Mucosa of stomach (tissue), 1 donor: ENCODE measurements around the gene HSD17B1.
"Not testable (repeated sequence)": the region's sequence is repeated elsewhere in the genome, so short reads cannot be mapped to it uniquely, and the experiment has no call there.

Experiments
- H3K27me3 ChIP-seq: one replicate; pipeline ENCODE4 v1.7.0; 2013; ENCODE audit warnings: mild to moderate bottlenecking, low read length; ENCODE audit not compliant: control insufficient read depth, insufficient read depth
- H3K36me3 ChIP-seq: one replicate; pipeline ENCODE4 v1.7.0; 2013; ENCODE audit warnings: low read length; ENCODE audit not compliant: control insufficient read depth, insufficient read depth
- H3K4me1 ChIP-seq: one replicate; pipeline ENCODE4 v1.7.0; 2013; ENCODE audit warnings: mild to moderate bottlenecking, low read length; ENCODE audit not compliant: control insufficient read depth, insufficient read depth
- H3K4me3 ChIP-seq: one replicate; pipeline ENCODE4 v1.7.0; 2013; ENCODE audit warnings: low read length
- H3K9ac ChIP-seq: one replicate; pipeline ENCODE4 v1.7.0; 2013; ENCODE audit warnings: mild to moderate bottlenecking, low read length, moderate library complexity
- H3K9me3 ChIP-seq: one replicate; pipeline ENCODE4 v1.7.0; 2013; ENCODE audit warnings: mild to moderate bottlenecking, low read length, moderate library complexity; ENCODE audit not compliant: control insufficient read depth
- donor health status: Pancreatic carcinoma.

The HSD17B1 gene

DNA sequence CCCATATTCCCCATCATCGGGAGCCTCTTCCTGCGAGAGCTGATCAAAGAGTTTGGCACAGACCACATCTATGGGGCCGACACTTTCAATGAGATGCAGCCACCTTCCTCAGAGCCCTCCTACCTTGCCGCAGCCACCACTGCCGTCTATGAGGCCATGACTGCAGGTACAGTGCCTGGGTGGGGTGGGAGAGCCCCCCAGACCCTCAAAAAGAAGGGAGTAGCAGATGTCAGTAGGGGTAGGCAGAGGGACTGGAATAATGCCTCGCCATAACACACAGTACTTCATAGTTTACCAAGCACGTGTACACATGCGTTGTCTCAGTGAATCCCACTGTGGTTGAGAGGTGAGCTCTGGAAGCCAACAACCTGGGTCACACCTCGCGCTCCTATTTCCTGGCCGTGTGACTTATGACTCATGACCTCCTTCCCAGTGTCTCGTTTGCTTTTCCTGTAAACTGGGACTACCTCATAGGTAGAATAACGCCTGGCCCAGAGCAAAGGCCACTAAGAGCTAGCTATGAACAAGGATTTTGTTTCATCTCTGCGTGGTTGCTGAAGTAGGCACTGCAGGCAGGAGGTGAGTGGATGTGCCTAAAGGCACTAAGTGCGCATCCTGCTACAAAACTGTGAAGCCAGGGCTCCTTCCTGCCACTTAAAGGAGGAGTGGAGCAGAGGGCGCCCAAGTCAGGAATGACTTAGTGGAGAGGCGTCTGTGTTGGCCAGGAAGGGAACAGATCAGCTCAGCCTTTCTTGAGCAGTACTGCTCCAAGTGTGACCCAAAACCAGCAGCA is 11.5 kb upstream of the HSD17B1 start:
- no peaks in the 10 kb centered on the region for H3K9me3 ChIP-seq
- peak overlapping the region; percentile 49 for H3K9ac ChIP-seq
- H3K36me3 ChIP-seq = no peaks in the 10 kb centered on the region

DNA sequence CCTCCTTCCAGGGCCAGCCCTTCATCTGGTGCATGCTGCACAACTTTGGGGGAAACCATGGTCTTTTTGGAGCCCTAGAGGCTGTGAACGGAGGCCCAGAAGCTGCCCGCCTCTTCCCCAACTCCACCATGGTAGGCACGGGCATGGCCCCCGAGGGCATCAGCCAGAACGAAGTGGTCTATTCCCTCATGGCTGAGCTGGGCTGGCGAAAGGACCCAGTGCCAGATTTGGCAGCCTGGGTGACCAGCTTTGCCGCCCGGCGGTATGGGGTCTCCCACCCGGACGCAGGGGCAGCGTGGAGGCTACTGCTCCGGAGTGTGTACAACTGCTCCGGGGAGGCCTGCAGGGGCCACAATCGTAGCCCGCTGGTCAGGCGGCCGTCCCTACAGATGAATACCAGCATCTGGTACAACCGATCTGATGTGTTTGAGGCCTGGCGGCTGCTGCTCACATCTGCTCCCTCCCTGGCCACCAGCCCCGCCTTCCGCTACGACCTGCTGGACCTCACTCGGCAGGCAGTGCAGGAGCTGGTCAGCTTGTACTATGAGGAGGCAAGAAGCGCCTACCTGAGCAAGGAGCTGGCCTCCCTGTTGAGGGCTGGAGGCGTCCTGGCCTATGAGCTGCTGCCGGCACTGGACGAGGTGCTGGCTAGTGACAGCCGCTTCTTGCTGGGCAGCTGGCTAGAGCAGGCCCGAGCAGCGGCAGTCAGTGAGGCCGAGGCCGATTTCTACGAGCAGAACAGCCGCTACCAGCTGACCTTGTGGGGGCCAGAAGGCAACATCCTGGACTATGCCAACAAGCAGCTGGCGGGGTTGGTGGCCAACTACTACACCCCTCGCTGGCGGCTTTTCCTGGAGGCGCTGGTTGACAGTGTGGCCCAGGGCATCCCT is 9.3 kb upstream of the HSD17B1 start:
- Histone ChIP-seq H3K27me3 (no peaks in the 10 kb centered on the region), H3K9ac (no peak overlapping the region), H3K4me3 (no peak overlapping the region), H3K9me3 (no peaks in the 10 kb centered on the region), H3K36me3 (no peaks in the 10 kb centered on the region), H3K4me1 (peaks cover 28% of the 10 kb centered on the region)

More for the DNA sequence above, 11.5 kb upstream of the HSD17B1 start:
- Histone ChIP-seq H3K4me1 (peaks cover 31% of the 10 kb centered on the region), H3K4me3 (no peak overlapping the region), H3K27me3 (no peaks in the 10 kb centered on the region)

DNA sequence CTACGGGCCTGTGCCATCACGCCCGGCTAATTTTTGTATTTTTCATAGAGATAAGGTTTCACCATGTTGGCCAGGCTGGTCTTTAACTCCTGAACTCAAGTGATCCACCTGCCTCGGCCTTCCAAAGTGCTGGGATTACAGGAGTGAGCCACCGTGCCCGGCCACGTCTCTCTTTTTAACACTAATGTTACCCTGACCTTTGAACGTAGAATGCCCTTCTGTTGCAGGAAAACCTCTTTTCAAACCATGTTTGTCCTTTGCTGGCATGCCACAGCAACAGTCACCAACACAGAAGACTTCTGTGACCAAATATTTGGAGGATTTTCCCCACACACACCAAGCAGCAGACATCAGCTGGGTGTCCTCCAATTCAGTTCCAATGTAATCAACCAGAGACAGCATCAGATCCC is 7.8 kb upstream of the HSD17B1 start:
- peaks cover 37% of the 10 kb centered on the region for H3K4me1 ChIP-seq
- no peaks in the 10 kb centered on the region for H3K36me3 ChIP-seq
- no peak overlapping the region for H3K9ac ChIP-seq
- H3K9me3 ChIP-seq = no peaks in the 10 kb centered on the region
- H3K27me3 ChIP-seq = no peaks in the 10 kb centered on the region
- H3K4me3 ChIP-seq = no peak overlapping the region

DNA sequence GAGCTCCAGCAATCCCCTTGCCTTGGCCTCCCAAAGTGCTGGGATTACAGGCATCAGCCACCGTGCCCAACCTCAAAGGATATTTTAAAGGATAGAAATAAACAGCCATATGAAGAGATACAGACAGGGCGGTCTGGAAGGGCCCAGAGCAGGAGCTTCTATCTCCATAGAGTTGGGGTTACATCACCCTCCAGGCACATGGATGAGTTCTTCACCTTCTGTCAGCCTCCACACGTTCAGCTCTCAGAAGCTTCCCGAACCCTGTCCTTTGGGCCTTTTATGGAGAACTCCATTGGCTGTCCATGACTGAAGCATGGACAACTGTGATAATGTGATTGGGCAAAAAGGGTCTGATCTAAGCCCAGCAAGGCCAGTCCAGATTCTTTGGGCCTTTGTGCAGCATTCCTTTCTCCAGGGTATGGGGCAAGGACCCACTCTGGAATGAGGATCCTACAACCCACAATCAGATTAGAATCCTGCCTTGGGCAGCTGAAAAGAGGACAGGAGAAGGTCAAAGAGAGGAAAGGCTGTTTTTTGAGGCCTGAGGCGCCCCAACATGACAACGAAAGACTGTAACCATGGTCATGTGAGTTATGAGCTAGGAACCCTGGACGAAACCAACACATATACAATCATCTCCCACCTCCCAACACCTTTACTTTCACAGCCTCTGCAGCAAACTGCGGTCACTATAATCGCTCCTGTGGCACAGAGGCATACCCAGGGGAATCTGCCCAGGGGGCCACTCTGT is 6.8 kb upstream of the HSD17B1 start:
- not testable (repeated sequence) for H3K4me3 ChIP-seq, H3K9me3 ChIP-seq, H3K9ac ChIP-seq, H3K27me3 ChIP-seq, H3K36me3 ChIP-seq
- H3K4me1 ChIP-seq = peaks cover 33% of the 10 kb centered on the region

DNA sequence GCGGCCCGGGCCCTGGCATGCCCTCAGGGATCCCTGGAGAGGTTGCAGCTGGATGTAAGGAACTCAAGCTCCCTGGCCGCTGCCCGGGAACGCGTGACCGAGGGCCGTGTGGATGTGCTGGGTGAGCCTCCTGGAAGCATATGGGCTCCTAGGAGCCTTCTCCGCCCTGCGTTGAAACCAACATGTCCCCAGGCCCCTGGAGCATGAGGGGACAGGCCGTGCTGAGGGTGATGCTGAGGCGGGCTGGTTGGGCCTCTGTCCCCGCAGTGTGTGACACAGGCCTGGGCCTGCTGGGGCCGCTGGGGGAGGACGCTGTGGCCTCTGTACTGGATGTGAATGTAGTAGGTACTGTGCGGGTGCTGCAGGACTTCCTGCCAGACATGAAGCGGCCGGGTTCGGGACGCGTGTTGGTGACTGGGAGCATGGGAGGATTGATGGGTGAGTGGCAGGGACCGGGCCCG is 5.7 kb upstream of the HSD17B1 start:
- Histone ChIP-seq H3K9ac (no peak overlapping the region), H3K4me1 (peaks cover 22% of the 10 kb centered on the region), H3K36me3 (no peaks in the 10 kb centered on the region), H3K4me3 (no peak overlapping the region), H3K27me3 (no peaks in the 10 kb centered on the region), H3K9me3 (no peaks in the 10 kb centered on the region)

DNA sequence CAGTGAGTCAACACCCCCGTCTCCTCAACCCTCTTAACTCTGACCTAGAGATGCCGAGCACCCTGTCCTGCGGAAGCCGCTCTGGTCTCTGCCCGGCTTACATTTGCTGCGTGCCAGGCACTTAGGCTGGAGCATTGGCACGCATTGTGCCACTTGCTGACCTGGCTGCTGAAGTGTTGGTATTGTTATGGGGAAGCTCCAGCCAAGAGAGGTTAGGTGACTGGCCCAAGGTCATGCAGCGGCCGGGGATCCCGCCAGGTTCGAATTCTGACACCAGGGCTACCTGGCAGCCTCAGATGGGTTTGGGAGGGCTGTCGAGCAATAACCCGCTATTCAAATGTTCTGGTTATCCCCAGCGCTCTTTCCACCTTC is 5.0 kb upstream of the HSD17B1 start:
- Histone ChIP-seq H3K36me3 (no peaks in the 10 kb centered on the region), H3K27me3 (no peaks in the 10 kb centered on the region), H3K4me1 (peaks cover 16% of the 10 kb centered on the region), H3K4me3 (no peak overlapping the region), H3K9me3 (no peaks in the 10 kb centered on the region), H3K9ac (peak overlapping the region; percentile 8)

DNA sequence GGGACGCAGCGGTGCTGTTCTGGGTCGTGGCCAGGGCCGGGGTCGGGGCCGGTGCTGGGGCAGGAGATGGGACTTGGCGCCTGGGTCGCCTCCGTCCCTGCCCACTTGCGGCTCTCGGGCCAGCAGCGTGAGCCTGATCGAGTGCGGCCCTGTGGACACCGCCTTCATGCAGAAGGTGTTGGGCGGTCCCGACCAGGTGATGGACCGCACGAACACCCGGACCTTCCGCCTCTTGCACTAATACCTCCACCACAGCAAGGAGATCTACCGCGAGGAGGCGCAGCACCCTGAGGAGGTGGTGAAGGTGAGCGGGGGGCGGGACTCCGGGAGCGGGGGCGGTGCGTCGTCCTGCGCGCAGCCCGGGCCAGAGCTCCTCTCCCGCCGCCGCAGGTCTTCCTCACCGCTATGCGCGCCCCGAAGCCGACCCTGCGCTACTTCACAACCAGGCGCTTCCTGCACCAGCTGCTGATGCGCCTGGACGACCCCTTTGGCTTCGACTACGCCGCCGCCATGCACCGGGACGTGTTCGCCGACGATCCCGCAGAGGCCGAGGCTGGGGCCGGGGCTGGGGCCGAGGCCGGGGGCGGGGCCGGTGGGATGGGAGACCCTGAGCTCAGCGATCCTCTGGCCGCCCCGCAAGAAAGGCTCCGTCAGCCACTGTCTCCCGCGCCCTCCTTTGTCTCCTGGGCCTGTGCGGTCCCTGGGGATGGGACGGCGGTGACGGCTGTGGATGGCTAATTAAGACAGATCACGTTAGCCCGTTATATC is 4.5 kb upstream of the HSD17B1 start:
- Histone ChIP-seq H3K27me3 (no peaks in the 10 kb centered on the region), H3K9ac (peak overlapping the region; percentile 8), H3K9me3 (no peaks in the 10 kb centered on the region), H3K36me3 (no peaks in the 10 kb centered on the region), H3K4me3 (no peak overlapping the region), H3K4me1 (peaks cover 14% of the 10 kb centered on the region)

DNA sequence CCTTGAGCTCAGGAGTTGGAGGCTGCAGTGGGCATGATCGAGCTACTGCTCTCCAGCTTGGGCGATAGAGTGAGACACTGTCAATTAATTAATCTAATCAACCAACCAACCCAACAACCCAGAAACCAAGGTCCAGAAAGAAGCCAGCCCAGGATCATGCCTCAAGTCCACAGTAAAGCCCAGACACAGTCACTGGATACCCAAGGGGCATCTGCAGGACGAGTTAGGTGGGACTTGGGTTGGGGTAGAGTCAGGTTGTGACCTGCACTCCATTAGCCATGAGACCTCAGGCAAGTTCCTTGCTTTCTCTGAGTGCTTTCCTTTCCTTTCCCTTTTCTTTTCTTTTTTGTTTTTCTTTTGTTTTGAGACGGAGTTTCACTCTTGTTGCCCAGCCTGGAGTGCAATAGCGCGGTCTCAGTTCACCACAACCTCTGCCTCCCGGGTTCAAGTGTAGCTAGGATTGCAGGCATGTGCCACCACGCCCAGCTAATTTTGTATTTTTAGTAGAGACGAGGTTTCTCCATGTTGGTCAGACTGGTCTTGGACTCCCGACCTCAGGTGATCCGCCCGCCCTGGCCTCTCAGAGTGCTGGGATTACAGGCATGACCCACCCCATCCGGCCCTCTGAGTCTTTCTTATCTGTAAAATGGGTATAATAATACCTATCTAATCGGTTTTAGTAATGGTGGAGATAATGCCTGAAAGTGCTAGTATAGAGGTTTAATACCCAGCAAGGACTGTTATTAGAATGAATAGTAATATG is 3.5 kb upstream of the HSD17B1 start:
- H3K4me3 ChIP-seq = no peak overlapping the region
- no peaks in the 10 kb centered on the region for H3K36me3 ChIP-seq
- H3K9me3 ChIP-seq = no peaks in the 10 kb centered on the region
- H3K27me3 ChIP-seq = no peaks in the 10 kb centered on the region
- no peak overlapping the region for H3K9ac ChIP-seq
- H3K4me1 ChIP-seq = peaks cover 21% of the 10 kb centered on the region

DNA sequence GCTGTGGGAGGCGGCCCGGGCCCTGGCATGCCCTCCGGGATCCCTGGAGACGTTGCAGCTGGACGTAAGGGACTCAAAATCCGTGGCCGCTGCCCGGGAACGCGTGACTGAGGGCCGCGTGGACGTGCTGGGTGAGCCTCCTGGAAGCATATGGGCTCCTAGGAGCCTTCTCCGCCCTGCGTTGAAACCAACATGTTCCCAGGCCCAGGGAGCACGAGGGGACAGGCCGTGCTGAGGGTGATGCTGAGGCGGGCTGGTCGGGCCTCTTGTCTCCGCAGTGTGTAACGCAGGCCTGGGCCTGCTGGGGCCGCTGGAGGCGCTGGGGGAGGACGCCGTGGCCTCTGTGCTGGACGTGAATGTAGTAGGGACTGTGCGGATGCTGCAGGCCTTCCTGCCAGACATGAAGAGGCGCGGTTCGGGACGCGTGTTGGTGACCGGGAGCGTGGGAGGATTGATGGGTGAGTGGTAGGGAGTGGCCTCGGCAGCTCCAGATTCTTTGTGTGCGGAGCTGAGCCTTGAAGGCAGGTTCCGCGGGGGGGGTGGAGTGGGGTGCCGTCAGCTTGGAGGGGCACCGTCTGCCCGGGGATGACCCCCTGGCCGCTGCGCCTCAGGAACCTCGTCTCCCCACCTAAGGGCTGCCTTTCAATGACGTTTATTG is 567 bp downstream of the HSD17B1 start:
- H3K4me3 ChIP-seq = no peak overlapping the region
- H3K36me3 ChIP-seq = no peaks in the 10 kb centered on the region
- H3K27me3 ChIP-seq = no peaks in the 10 kb centered on the region
- no peak overlapping the region for H3K9ac ChIP-seq
- H3K4me1 ChIP-seq = peaks cover 23% of the 10 kb centered on the region
- no peaks in the 10 kb centered on the region for H3K9me3 ChIP-seq

DNA sequence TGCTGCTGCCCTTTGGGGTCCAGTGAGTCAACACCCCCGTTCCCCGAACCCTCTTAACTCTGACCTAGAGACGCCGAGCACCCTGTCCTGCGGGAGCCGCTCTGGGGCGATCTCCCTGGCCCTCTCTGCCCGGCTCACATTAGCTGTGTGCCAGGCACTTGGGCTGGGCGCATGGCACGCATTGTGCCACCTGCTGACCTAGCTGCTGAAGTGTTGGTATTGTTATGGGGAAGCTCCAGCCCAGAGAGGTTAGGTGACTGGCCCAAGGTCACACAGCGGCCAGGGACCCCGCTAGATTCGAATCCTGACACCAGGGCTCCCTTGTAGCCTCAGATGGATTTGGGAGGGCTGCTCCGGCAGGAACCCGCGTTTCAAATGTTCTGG is 1.1 kb downstream of the HSD17B1 start:
- peak overlapping the region; percentile 66 for H3K4me3 ChIP-seq
- peak overlapping the region; percentile 95 for H3K9ac ChIP-seq
- H3K36me3 ChIP-seq = no peaks in the 10 kb centered on the region
- no peaks in the 10 kb centered on the region for H3K9me3 ChIP-seq
- peaks cover 24% of the 10 kb centered on the region for H3K4me1 ChIP-seq
- H3K27me3 ChIP-seq = no peaks in the 10 kb centered on the region
